ENCODE data around the gene MARCHF10. TPM values are rescaled to one million over a fixed set of nuclear protein-coding genes. Genes with fewer than 3 reads are reported as not detected.

The MARCHF10 gene
- total RNA-seq, 1 experiment from 2014 or later = not detected

DNA sequence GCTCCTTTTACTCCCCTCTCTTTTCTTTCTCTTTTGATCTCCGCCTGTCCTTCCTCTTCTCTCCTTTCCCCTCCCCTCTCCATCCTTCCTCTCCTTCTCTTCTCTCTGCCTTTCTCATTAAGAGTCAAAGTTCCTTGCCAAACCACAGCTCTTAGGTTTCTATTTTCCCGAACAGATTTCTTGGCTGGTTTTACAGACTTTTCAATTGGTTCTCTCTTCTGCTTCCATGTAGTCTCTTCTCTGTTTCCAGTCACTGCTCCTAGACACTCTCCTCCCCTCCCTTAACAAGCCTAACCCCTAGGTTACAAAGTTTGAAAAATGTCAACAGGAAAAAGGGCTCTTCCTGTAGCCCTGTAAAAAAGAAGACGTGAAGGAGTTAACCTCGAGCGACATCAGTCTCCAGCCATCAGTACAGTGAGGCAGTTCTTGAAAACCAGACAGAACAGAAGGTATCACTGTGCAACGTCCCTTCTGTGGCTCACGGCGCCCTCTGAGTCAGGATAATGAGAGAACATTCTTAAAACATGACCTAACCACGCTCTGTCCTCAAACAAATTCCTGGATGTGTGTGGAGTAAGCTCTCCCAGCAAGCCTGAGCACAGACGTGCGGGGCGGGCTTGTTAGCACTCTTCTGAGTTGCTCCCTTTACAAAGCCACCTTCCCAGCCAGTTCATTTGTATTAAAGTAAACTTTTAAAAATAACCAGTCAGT is 11.6 kb upstream of the MARCHF10 start:
- Histone ChIP-seq H3K79me2 (ENCODE audit: insufficient read depth, low read length) (no peaks in the 10 kb centered on the region), H3K4me3 (replicated peaks in 1 of 2; ENCODE audit: low read depth in 1 of 2, low read length in 2 of 2) (peak overlapping the region in 1 of 2 experiments; percentile 16; a peak in 1 of 4 replicates), H3K9ac (ENCODE audit: low read length) (0 out of 2 replicates have a peak overlapping the region, but pooled peaks have one; percentile 4), H3K27ac (ENCODE audit: low read depth, low read length) (no peak overlapping the region), H4K20me1 (ENCODE audit: insufficient read depth) (no peaks in the 10 kb centered on the region), H3K4me2 (ENCODE audit: low read length) (peak overlapping the region; percentile 64), H2AFZ (ENCODE audit: low read depth, low read length, poor library complexity, severe bottlenecking) (peak overlapping the region; percentile 91), H3K27me3 (ENCODE audit: insufficient read depth, low read length) (no peaks in the 10 kb centered on the region), H3K9me2 (ENCODE audit: insufficient read depth) (no peaks in the 10 kb centered on the region), H3K36me3 (ENCODE audit: control insufficient read depth in 1 of 2, insufficient read depth in 2 of 2, low read length in 2 of 2) (no peaks in the 10 kb centered on the region), H3K9me3 (ENCODE audit: control insufficient read depth in 1 of 2, insufficient read depth in 1 of 2, low read depth in 1 of 2, low read length in 2 of 2) (no peaks in the 10 kb centered on the region), H3K4me1 (ENCODE audit: control insufficient read depth in 1 of 2, insufficient read depth in 2 of 2, low read length in 2 of 2) (peaks cover 11 to 21% of the 10 kb centered on the region in 2 experiments)
- TF ChIP-seq ELF1 (IDR thresholded peaks at IDR 0.05; ENCODE audit: borderline replicate concordance, low read depth) = no peak
- TF ChIP-seq CBX3 (IDR thresholded peaks at IDR 0.05; ENCODE audit: low read depth) = peak; percentile 60; the same call in 1 of the 2 replicates
- peak; percentile 34 for TF ChIP-seq RAD21 (IDR thresholded peaks at IDR 0.05; ENCODE audit: low read depth)
- peak; percentile 58 for TF ChIP-seq SP1 (IDR thresholded peaks at IDR 0.05; ENCODE audit: low read depth)
- no peak for TF ChIP-seq CEBPB (IDR thresholded peaks at IDR 0.05; ENCODE audit: low read depth)
- TF ChIP-seq TCF7L2 (IDR thresholded peaks at IDR 0.05; ENCODE audit: borderline replicate concordance, extremely low read depth, insufficient read depth, insufficient read length) = no peak
- TF ChIP-seq JUND (IDR thresholded peaks at IDR 0.05) = peak; percentile 72
- TF ChIP-seq POLR2AphosphoS5 (IDR thresholded peaks at IDR 0.05; ENCODE audit: low read depth, low read length) = 0 out of 2 replicates have a peak, but pooled peaks have one; percentile 20
- TF ChIP-seq FOSL1 (IDR thresholded peaks at IDR 0.05; ENCODE audit: low read depth) = peak; percentile 70
- intact Hi-C loops (cut with micrococcal nuclease) = no loop called here
- peak; percentile 71 for DNase-seq (ENCODE audit: low read depth, low spot score)
- POLR2A ChIA-PET = no interaction called here
- RAD21 ChIA-PET (ENCODE audit: low non-redundant PET in 1 of 2, low total read pairs in 2 of 2, uncharacterized antibody in 2 of 2, unreplicated experiment in 2 of 2) = no interaction called here
- ATAC-seq = peak; percentile 92
- CTCF ChIA-PET = no interaction called here
- BruUV-seq (replicated peaks) = no TSS peak

DNA sequence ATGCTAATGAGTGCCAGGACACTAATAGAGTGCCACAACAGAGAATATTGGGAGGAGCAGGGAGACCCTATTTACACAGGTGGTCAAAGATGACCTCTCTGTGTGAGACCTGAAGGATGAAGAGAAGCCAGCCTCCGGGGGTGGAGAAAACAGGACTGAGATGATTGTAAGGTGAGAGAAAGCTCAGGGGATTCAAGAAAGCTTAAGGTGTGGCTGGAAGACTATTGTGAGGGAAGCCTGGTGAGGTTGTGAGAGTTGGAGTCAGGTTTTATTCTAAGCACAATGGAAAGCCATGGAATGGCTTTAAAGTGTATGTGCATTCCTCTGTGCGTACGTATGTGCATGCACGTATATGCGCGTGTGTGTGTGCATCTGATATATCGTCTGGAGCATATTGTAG is 10.4 kb upstream of the MARCHF10 start:
- CTCF ChIA-PET = no interaction called here
- Histone ChIP-seq H3K4me1 (ENCODE audit: control insufficient read depth in 1 of 2, insufficient read depth in 2 of 2, low read length in 2 of 2) (peaks cover 8 to 16% of the 10 kb centered on the region in 2 experiments; a peak in 3 of 4 replicates), H3K9me2 (ENCODE audit: insufficient read depth) (no peaks in the 10 kb centered on the region), H3K9me3 (ENCODE audit: control insufficient read depth in 1 of 2, insufficient read depth in 1 of 2, low read depth in 1 of 2, low read length in 2 of 2) (no peaks in the 10 kb centered on the region), H3K27ac (ENCODE audit: low read depth, low read length) (no peak overlapping the region), H3K4me2 (ENCODE audit: low read length) (no peak overlapping the region), H3K9ac (ENCODE audit: low read length) (no peak overlapping the region), H3K79me2 (ENCODE audit: insufficient read depth, low read length) (no peaks in the 10 kb centered on the region), H3K4me3 (replicated peaks in 1 of 2; ENCODE audit: low read depth in 1 of 2, low read length in 2 of 2) (no peak overlapping the region), H3K36me3 (ENCODE audit: control insufficient read depth in 1 of 2, insufficient read depth in 2 of 2, low read length in 2 of 2) (no peaks in the 10 kb centered on the region), H4K20me1 (ENCODE audit: insufficient read depth) (no peaks in the 10 kb centered on the region), H3K27me3 (ENCODE audit: insufficient read depth, low read length) (no peaks in the 10 kb centered on the region), H2AFZ (ENCODE audit: low read depth, low read length, poor library complexity, severe bottlenecking) (no peak overlapping the region)
- BruUV-seq (replicated peaks) = no TSS peak
- RAD21 ChIA-PET (ENCODE audit: low non-redundant PET in 1 of 2, low total read pairs in 2 of 2, uncharacterized antibody in 2 of 2, unreplicated experiment in 2 of 2) = no interaction called here
- ATAC-seq = no peak
- DNase-seq (ENCODE audit: low read depth, low spot score) = no peak
- intact Hi-C loops (cut with micrococcal nuclease) = no loop called here
- POLR2A ChIA-PET = no interaction called here
- TF ChIP-seq, protein P1, sequence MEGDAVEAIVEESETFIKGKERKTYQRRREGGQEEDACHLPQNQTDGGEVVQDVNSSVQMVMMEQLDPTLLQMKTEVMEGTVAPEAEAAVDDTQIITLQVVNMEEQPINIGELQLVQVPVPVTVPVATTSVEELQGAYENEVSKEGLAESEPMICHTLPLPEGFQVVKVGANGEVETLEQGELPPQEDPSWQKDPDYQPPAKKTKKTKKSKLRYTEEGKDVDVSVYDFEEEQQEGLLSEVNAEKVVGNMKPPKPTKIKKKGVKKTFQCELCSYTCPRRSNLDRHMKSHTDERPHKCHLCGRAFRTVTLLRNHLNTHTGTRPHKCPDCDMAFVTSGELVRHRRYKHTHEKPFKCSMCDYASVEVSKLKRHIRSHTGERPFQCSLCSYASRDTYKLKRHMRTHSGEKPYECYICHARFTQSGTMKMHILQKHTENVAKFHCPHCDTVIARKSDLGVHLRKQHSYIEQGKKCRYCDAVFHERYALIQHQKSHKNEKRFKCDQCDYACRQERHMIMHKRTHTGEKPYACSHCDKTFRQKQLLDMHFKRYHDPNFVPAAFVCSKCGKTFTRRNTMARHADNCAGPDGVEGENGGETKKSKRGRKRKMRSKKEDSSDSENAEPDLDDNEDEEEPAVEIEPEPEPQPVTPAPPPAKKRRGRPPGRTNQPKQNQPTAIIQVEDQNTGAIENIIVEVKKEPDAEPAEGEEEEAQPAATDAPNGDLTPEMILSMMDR (IDR thresholded peaks at IDR 0.05 in 2 of 3, conservative IDR thresholded peaks at IDR 0.05 in 1 of 3; ENCODE audit: borderline replicate concordance in 1 of 3, insufficient read depth in 1 of 3, low read depth in 2 of 3, low read length in 2 of 3) = no peak
- no peak for TF ChIP-seq EZH2 (IDR thresholded peaks at IDR 0.05)
- TF ChIP-seq FOSL1 (IDR thresholded peaks at IDR 0.05; ENCODE audit: low read depth) = no peak
- TF ChIP-seq, protein P2, sequence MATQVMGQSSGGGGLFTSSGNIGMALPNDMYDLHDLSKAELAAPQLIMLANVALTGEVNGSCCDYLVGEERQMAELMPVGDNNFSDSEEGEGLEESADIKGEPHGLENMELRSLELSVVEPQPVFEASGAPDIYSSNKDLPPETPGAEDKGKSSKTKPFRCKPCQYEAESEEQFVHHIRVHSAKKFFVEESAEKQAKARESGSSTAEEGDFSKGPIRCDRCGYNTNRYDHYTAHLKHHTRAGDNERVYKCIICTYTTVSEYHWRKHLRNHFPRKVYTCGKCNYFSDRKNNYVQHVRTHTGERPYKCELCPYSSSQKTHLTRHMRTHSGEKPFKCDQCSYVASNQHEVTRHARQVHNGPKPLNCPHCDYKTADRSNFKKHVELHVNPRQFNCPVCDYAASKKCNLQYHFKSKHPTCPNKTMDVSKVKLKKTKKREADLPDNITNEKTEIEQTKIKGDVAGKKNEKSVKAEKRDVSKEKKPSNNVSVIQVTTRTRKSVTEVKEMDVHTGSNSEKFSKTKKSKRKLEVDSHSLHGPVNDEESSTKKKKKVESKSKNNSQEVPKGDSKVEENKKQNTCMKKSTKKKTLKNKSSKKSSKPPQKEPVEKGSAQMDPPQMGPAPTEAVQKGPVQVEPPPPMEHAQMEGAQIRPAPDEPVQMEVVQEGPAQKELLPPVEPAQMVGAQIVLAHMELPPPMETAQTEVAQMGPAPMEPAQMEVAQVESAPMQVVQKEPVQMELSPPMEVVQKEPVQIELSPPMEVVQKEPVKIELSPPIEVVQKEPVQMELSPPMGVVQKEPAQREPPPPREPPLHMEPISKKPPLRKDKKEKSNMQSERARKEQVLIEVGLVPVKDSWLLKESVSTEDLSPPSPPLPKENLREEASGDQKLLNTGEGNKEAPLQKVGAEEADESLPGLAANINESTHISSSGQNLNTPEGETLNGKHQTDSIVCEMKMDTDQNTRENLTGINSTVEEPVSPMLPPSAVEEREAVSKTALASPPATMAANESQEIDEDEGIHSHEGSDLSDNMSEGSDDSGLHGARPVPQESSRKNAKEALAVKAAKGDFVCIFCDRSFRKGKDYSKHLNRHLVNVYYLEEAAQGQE (IDR thresholded peaks at IDR 0.05; ENCODE audit: low read depth) = no peak
- TF ChIP-seq, protein P3, sequence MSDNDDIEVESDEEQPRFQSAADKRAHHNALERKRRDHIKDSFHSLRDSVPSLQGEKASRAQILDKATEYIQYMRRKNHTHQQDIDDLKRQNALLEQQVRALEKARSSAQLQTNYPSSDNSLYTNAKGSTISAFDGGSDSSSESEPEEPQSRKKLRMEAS (IDR thresholded peaks at IDR 0.05) = no peak
- TF ChIP-seq SRF (IDR thresholded peaks at IDR 0.05; ENCODE audit: low read depth) = no peak
- no peak for TF ChIP-seq SP1 (IDR thresholded peaks at IDR 0.05; ENCODE audit: low read depth)
- no peak for TF ChIP-seq EGR1 (IDR thresholded peaks at IDR 0.05; ENCODE audit: low read depth)
- no peak for TF ChIP-seq POLR2A (IDR thresholded peaks at IDR 0.05; ENCODE audit: borderline replicate concordance, extremely low read depth, insufficient read depth, insufficient read length)
- TF ChIP-seq RAD21 (IDR thresholded peaks at IDR 0.05; ENCODE audit: low read depth) = no peak
